Caco-2 (cell line): ENCODE data around the gene SATB1. TPM values are rescaled to one million over a fixed set of nuclear protein-coding genes. Genes with fewer than 3 reads are reported as not detected.

Experiments used
- BruUV-seq: library from RNA; stranded (reverse); fragments of 400-500 nt; replicated peaks from 2 replicates; lab custom pipeline; 2021; lab: Mats Ljungman, UMichigan
- CTCF ChIA-PET: fragments of 300-600 bp; sonication (Branson Sonifier 250); formaldehyde crosslinking; loops from one replicate; lab custom pipeline; 2022; ENCODE audit warnings: antibody characterized with exemption; lab: Charles Lee
- POLR2A ChIA-PET: fragments of 300-600 bp; sonication (Branson Sonifier 250); formaldehyde crosslinking; loops from one replicate; lab custom pipeline; 2022; ENCODE audit warnings: antibody characterized with exemption; lab: Charles Lee
- DNase-seq, 2 experiments: peaks; one replicate each; pipeline versions ENCODE4 v3.0.0 to v3.0.0-alpha.2; 2020 to 2022
- H3K27me3 ChIP-seq: replicated peaks from 2 replicates; pipeline ENCODE4 v1.6.0; 2011; ENCODE audit warnings: low read length; ENCODE audit not compliant: control insufficient read depth, insufficient read depth
- H3K36me3 ChIP-seq: 2 replicates; pipeline ENCODE4 v1.5.1; 2011; ENCODE audit warnings: low read length; ENCODE audit not compliant: control insufficient read depth, insufficient read depth
- H3K4me1 ChIP-seq: fragments of 250-450 bp; sonication (Bioruptor Pico); 2 replicates; pipeline ENCODE4 v1.5.1; 2020; ENCODE audit warnings: mild to moderate bottlenecking
- H3K4me3 ChIP-seq: 2 replicates; pipeline ENCODE4 v1.5.1; 2011; ENCODE audit warnings: low read depth, mild to moderate bottlenecking, control low read depth, low read length
- H3K9me3 ChIP-seq: fragments of 250-450 bp; sonication (Bioruptor Pico); 2 replicates; pipeline ENCODE4 v1.5.1; 2020; ENCODE audit warnings: mild to moderate bottlenecking, moderate library complexity
- H3K27ac Mint-ChIP-seq: one replicate; pipeline ENCODE4 v1.8.0; 2022; ENCODE audit warnings: mixed read lengths; ENCODE audit not compliant: unreplicated experiment
- H3K27me3 Mint-ChIP-seq: one replicate; pipeline ENCODE4 v1.8.0; 2022; ENCODE audit warnings: mixed read lengths; ENCODE audit not compliant: insufficient read depth, unreplicated experiment
- H3K36me3 Mint-ChIP-seq: one replicate; pipeline ENCODE4 v1.8.0; 2022; ENCODE audit warnings: mild to moderate bottlenecking, mixed read lengths; ENCODE audit not compliant: insufficient read depth, unreplicated experiment
- H3K4me1 Mint-ChIP-seq: one replicate; pipeline ENCODE4 v1.8.0; 2022; ENCODE audit warnings: low read depth, mixed read lengths; ENCODE audit not compliant: unreplicated experiment
- H3K4me3 Mint-ChIP-seq: one replicate; pipeline ENCODE4 v1.8.0; 2022; ENCODE audit warnings: mild to moderate bottlenecking, moderate library complexity, mixed read lengths; ENCODE audit not compliant: unreplicated experiment
- H3K9me3 Mint-ChIP-seq: one replicate; pipeline ENCODE4 v1.8.0; 2022; ENCODE audit warnings: mixed read lengths; ENCODE audit not compliant: unreplicated experiment
- CTCF ChIP-seq, 2 experiments: fragments of 200-600 bp in 1 of 2; IDR thresholded peaks; 1 replicate in 1 of 2; 2 replicates in 1 of 2; pipeline versions ENCODE4 v1.5.1 to v1.8.0; 2011 to 2022; ENCODE audit warnings: antibody characterized with exemption in 1 of 2, control low read depth in 1 of 2, inconsistent platforms in 1 of 2, low read depth in 1 of 2, low read length in 1 of 2, mild to moderate bottlenecking in 1 of 2, moderate library complexity in 1 of 2; ENCODE audit not compliant: insufficient read depth in 1 of 2, severe bottlenecking in 1 of 2, unreplicated experiment in 1 of 2
- intact Hi-C: fragments of 100-400 bp; cut with micrococcal nuclease; formaldehyde crosslinking; loops from one replicate; pipeline ENCODE4 v1.10.0; 2022; ENCODE audit not compliant: unreplicated experiment
- total RNA-seq: library from RNA; stranded (reverse); gene quantifications from 2 replicates; pipeline ENCODE4 v1.2.3, GENCODE V29; 2022

The SATB1 gene
- total RNA-seq, 1 experiment from 2014 or later, result 13.8 TPM

DNA sequence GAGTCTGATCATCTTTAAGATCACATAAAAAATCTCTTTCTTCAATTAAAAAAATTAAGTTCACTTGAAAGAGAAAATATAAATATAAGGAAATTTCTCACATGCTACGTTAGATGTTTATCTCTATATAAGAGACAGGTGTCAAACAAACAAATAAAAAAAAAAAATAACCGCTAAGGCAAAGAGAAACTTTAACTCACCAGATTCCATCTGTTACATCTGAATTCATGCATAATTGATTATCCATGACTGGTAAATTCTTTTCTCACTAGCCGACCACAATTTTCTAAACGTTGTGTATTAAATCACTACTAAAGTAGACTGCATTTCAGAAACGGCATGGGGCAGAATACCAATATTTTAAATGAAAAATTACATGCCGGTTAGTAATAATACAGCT, 9.6 kb upstream of the SATB1 start:
- Mint-ChIP-seq H3K27ac (no peak overlapping the region), H3K27me3 (peaks cover 5% of the 10 kb centered on the region)
- no peak for TF ChIP-seq CTCF (IDR thresholded peaks at IDR 0.05; ENCODE audit: insufficient read depth in 1 of 2, low read depth in 1 of 2, low read length in 1 of 2, severe bottlenecking in 1 of 2, unreplicated experiment in 1 of 2)

GRCh38 chr3:18432752-18433151, 7.6 kb upstream of the SATB1 start:
- H3K27ac Mint-ChIP-seq, result no peak overlapping the region
- no peaks in the 10 kb centered on the region for H3K9me3 ChIP-seq
- no peaks in the 10 kb centered on the region for H3K4me1 ChIP-seq
- no peak for TF ChIP-seq CTCF (IDR thresholded peaks at IDR 0.05; ENCODE audit: insufficient read depth in 1 of 2, low read depth in 1 of 2, low read length in 1 of 2, severe bottlenecking in 1 of 2, unreplicated experiment in 1 of 2)
- H3K27me3 Mint-ChIP-seq, result no peaks in the 10 kb centered on the region
- intact Hi-C loops, result no loop called here
- no peaks in the 10 kb centered on the region for H3K36me3 ChIP-seq
- no TSS peak for BruUV-seq
- POLR2A ChIA-PET, result interaction anchor here (0.7 kb wide), 1 partner anchor 284 kb away, joined by 3 read pairs; no protein-coding TSS in a partner anchor
- no peak overlapping the region for H3K4me3 Mint-ChIP-seq
- H3K27me3 ChIP-seq, result no peaks in the 10 kb centered on the region
- H3K4me3 ChIP-seq, result no peak overlapping the region
- no peaks in the 10 kb centered on the region for H3K9me3 Mint-ChIP-seq
- CTCF ChIA-PET, result no interaction called here
- no peak for DNase-seq
- no peaks in the 10 kb centered on the region for H3K4me1 Mint-ChIP-seq
- H3K36me3 Mint-ChIP-seq, result no peaks in the 10 kb centered on the region

More for the DNA sequence above, 9.6 kb upstream of the SATB1 start:
- H3K36me3 ChIP-seq, result no peaks in the 10 kb centered on the region
- intact Hi-C loops, result no loop called here
- no peaks in the 10 kb centered on the region for H3K27me3 ChIP-seq
- no peaks in the 10 kb centered on the region for H3K4me1 ChIP-seq
- Mint-ChIP-seq H3K9me3 (no peaks in the 10 kb centered on the region), H3K36me3 (no peaks in the 10 kb centered on the region), H3K4me3 (no peak overlapping the region), H3K4me1 (no peaks in the 10 kb centered on the region)
- no peak overlapping the region for H3K4me3 ChIP-seq
- no peaks in the 10 kb centered on the region for H3K9me3 ChIP-seq
- no peak for DNase-seq
- ChIA-PET CTCF (no interaction called here), POLR2A (no interaction called here)
- BruUV-seq, result no TSS peak

DNA sequence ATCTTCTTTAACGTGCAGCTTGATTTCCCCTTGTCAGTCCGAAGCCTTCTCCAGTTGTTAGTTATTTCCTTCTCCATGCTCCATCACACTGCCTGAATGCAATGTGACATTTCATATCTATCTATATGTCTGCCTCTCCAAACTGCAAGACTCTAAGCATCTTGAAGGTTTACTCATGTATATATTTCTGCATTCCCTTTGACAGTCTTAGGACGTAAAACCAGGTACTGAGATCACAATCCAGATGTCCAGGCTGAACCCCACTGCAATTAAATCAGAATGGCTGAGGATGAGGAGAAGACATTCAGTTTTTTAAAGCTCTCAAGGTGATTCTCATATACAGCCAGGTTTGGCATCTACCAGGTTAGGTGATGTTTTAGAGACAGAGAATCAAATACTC, 6.1 kb upstream of the SATB1 start:
- DNase-seq, result no peak
- Mint-ChIP-seq H3K27ac (no peak overlapping the region), H3K4me3 (no peak overlapping the region), H3K9me3 (no peaks in the 10 kb centered on the region), H3K36me3 (no peaks in the 10 kb centered on the region), H3K4me1 (no peaks in the 10 kb centered on the region), H3K27me3 (no peaks in the 10 kb centered on the region)
- Histone ChIP-seq H3K4me1 (no peaks in the 10 kb centered on the region), H3K27me3 (no peaks in the 10 kb centered on the region), H3K4me3 (no peak overlapping the region), H3K36me3 (no peaks in the 10 kb centered on the region), H3K9me3 (no peaks in the 10 kb centered on the region)
- no TSS peak for BruUV-seq
- intact Hi-C loops, result no loop called here
- ChIA-PET POLR2A (no interaction called here), CTCF (no interaction called here)
- TF ChIP-seq CTCF (IDR thresholded peaks at IDR 0.05; ENCODE audit: insufficient read depth in 1 of 2, low read depth in 1 of 2, low read length in 1 of 2, severe bottlenecking in 1 of 2, unreplicated experiment in 1 of 2), result no peak
